HepG2 (cell line): ENCODE results near the gene TRIM31. TPM values are rescaled to one million over a fixed set of nuclear protein-coding genes. Genes with fewer than 3 reads are reported as not detected.

ENCODE experiments used
- CREM ChIP-seq, 2 experiments: sonication (generic) in 1 of 2; formaldehyde crosslinking in 1 of 2; IDR thresholded peaks; 2 replicates each; pipeline versions ENCODE4 v1.4.0 to v1.6.1; 2016 to 2020; ENCODE audit warnings: antibody characterized with exemption in 1 of 2, mild to moderate bottlenecking in 1 of 2, missing genetic modification reagents in 1 of 2
- ETV6 ChIP-seq: sonication (generic); formaldehyde crosslinking; conservative IDR thresholded peaks from 2 replicates; pipeline ENCODE4 v1.4.0; 2020; ENCODE audit warnings: missing genetic modification reagents
- GABPB1 ChIP-seq: IDR thresholded peaks from 2 replicates; pipeline ENCODE4 v1.6.1; 2016; ENCODE audit warnings: mild to moderate bottlenecking, missing genetic modification reagents, moderate library complexity, missing compliant biosample characterization
- PCBP2 ChIP-seq: fragments of 200-400 bp; formaldehyde crosslinking; optimal IDR thresholded peaks from 2 replicates; pipeline ENCODE3; 2018; ENCODE audit warnings: low read length, low read depth; ENCODE audit not compliant: poor library complexity, severe bottlenecking
- PRPF4 ChIP-seq: fragments of 200-400 bp; formaldehyde crosslinking; IDR thresholded peaks from 2 replicates; pipeline ENCODE4 v1.6.1; 2016; ENCODE audit warnings: low read length, low read depth; ENCODE audit not compliant: poor library complexity, severe bottlenecking
- ZNF354B ChIP-seq: sonication (generic); formaldehyde crosslinking; IDR thresholded peaks from 2 replicates; pipeline ENCODE4 v1.8.0; 2022; ENCODE audit warnings: mild to moderate bottlenecking, missing genetic modification reagents
- ZNF543 ChIP-seq: sonication (generic); formaldehyde crosslinking; IDR thresholded peaks from 2 replicates; pipeline ENCODE4 v1.4.0; 2020; ENCODE audit warnings: mild to moderate bottlenecking, missing genetic modification reagents
- ZNF839 ChIP-seq: sonication (generic); formaldehyde crosslinking; IDR thresholded peaks from 2 replicates; pipeline ENCODE4 v1.4.0; 2020; ENCODE audit warnings: missing genetic modification reagents, mild to moderate bottlenecking, borderline replicate concordance
- ZSCAN29 ChIP-seq: sonication (generic); formaldehyde crosslinking; conservative IDR thresholded peaks from 2 replicates; pipeline ENCODE4 v1.4.0; 2020; ENCODE audit warnings: mild to moderate bottlenecking, missing genetic modification reagents
- polyA plus RNA-seq, 8 experiments: library from polyadenylated mRNA; depleted of rRNA in 3 of 8; stranded (reverse) in 7 of 8; unstranded in 1 of 8; fragments of >200 nt; fragmentation: Illumina TruSeq in 4 of 8; extraction: Trizol in 4 of 8; gene quantifications; 2 replicates each; pipeline versions ENCODE4 v1.2.1 to v1.2.3, GENCODE V29; 2011 to 2016; ENCODE audit warnings: low read depth in 4 of 8, missing spikeins in 1 of 8, mixed read lengths in 1 of 8; ENCODE audit not compliant: insufficient read depth in 1 of 8
- total RNA-seq, 5 experiments: library from RNA; depleted of rRNA; stranded (reverse); fragments of >200 nt; fragmentation: Illumina TruSeq; extraction: Trizol; gene quantifications; 2 replicates each; pipeline ENCODE4 v1.2.3, GENCODE V29; 2016; ENCODE audit warnings: low read depth in 1 of 5
- TF ChIP-seq, protein P1 (sequence below): sonication (generic); formaldehyde crosslinking; IDR thresholded peaks from 2 replicates; pipeline ENCODE4 v1.9.0; 2021; ENCODE audit warnings: mild to moderate bottlenecking, missing genetic modification reagents
- TF ChIP-seq, protein P2 (sequence below): sonication (generic); formaldehyde crosslinking; IDR thresholded peaks from 2 replicates; pipeline ENCODE4 v1.4.0; 2020; ENCODE audit warnings: missing genetic modification reagents
- TF ChIP-seq, protein P3 (sequence below): sonication (generic); formaldehyde crosslinking; IDR thresholded peaks from 2 replicates; pipeline ENCODE4 v1.4.0; 2020; ENCODE audit warnings: missing genetic modification reagents
- TF ChIP-seq, protein P4 (sequence below): sonication (generic); formaldehyde crosslinking; IDR thresholded peaks from 2 replicates; pipeline ENCODE4 v1.8.1; 2022; ENCODE audit warnings: mild to moderate bottlenecking, missing genetic modification reagents

TRIM31 gene
- total and polyA plus RNA-seq, 2 of the 13 experiments (the other 11 are each of a cell fraction or from before 2014, with no cell fraction given) = 0.13 to 0.51 TPM

DNA sequence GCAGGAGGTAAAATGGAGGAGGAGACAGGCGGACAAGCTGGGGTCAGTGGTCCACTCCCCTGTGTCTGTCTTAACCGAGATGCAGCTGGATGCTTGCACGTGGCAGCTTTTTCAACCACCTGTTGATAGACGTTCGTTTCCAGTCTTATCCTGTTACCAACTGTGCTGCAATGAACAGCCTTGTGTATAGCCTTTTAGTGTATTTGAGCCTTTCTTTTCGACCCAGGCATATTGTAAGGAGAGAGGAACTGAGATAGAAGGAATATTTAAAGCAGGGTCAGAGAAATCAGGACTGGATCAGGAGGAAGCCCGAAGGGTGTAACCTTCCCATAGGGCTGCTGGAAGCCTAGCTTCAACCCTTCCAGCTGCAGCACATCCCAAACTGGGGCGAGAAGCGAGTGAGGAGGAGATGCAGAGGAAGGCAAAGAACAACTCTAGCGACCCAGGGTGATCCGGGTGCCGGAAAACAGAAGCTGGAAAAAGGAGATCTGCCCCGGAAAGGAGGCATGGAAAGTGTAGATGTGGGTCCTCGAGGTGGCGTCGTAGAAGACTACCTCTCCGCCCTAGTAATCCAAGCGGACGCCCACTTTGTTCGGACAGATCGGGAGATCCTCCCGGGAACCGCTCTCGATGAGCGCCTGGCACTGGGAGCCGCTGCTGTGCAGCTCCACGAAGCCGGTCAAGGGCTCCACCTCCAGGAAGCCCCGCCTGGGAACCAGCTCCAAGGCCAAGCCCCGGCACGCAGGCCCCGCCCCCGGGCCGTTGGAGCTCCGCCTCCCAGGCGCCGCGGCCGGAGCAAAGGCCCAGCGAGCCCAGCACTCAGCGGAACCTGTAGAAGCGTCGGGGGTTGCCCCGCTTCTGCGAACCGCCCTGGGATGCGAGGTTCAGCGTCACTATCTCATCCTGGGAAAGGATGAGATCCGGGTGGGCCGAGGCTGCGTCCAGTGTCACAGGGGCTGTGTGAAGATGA is 11.2 kb downstream of the TRIM31 start (continued):
- TF ChIP-seq, protein P1, sequence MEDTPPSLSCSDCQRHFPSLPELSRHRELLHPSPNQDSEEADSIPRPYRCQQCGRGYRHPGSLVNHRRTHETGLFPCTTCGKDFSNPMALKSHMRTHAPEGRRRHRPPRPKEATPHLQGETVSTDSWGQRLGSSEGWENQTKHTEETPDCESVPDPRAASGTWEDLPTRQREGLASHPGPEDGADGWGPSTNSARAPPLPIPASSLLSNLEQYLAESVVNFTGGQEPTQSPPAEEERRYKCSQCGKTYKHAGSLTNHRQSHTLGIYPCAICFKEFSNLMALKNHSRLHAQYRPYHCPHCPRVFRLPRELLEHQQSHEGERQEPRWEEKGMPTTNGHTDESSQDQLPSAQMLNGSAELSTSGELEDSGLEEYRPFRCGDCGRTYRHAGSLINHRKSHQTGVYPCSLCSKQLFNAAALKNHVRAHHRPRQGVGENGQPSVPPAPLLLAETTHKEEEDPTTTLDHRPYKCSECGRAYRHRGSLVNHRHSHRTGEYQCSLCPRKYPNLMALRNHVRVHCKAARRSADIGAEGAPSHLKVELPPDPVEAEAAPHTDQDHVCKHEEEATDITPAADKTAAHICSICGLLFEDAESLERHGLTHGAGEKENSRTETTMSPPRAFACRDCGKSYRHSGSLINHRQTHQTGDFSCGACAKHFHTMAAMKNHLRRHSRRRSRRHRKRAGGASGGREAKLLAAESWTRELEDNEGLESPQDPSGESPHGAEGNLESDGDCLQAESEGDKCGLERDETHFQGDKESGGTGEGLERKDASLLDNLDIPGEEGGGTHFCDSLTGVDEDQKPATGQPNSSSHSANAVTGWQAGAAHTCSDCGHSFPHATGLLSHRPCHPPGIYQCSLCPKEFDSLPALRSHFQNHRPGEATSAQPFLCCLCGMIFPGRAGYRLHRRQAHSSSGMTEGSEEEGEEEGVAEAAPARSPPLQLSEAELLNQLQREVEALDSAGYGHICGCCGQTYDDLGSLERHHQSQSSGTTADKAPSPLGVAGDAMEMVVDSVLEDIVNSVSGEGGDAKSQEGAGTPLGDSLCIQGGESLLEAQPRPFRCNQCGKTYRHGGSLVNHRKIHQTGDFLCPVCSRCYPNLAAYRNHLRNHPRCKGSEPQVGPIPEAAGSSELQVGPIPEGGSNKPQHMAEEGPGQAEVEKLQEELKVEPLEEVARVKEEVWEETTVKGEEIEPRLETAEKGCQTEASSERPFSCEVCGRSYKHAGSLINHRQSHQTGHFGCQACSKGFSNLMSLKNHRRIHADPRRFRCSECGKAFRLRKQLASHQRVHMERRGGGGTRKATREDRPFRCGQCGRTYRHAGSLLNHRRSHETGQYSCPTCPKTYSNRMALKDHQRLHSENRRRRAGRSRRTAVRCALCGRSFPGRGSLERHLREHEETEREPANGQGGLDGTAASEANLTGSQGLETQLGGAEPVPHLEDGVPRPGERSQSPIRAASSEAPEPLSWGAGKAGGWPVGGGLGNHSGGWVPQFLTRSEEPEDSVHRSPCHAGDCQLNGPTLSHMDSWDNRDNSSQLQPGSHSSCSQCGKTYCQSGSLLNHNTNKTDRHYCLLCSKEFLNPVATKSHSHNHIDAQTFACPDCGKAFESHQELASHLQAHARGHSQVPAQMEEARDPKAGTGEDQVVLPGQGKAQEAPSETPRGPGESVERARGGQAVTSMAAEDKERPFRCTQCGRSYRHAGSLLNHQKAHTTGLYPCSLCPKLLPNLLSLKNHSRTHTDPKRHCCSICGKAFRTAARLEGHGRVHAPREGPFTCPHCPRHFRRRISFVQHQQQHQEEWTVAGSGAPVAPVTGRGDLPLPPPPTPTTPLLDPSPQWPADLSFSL (CRISPR knock-in tag) = no peak; the same call in 1 of the 2 replicates
- TF ChIP-seq, protein P2, sequence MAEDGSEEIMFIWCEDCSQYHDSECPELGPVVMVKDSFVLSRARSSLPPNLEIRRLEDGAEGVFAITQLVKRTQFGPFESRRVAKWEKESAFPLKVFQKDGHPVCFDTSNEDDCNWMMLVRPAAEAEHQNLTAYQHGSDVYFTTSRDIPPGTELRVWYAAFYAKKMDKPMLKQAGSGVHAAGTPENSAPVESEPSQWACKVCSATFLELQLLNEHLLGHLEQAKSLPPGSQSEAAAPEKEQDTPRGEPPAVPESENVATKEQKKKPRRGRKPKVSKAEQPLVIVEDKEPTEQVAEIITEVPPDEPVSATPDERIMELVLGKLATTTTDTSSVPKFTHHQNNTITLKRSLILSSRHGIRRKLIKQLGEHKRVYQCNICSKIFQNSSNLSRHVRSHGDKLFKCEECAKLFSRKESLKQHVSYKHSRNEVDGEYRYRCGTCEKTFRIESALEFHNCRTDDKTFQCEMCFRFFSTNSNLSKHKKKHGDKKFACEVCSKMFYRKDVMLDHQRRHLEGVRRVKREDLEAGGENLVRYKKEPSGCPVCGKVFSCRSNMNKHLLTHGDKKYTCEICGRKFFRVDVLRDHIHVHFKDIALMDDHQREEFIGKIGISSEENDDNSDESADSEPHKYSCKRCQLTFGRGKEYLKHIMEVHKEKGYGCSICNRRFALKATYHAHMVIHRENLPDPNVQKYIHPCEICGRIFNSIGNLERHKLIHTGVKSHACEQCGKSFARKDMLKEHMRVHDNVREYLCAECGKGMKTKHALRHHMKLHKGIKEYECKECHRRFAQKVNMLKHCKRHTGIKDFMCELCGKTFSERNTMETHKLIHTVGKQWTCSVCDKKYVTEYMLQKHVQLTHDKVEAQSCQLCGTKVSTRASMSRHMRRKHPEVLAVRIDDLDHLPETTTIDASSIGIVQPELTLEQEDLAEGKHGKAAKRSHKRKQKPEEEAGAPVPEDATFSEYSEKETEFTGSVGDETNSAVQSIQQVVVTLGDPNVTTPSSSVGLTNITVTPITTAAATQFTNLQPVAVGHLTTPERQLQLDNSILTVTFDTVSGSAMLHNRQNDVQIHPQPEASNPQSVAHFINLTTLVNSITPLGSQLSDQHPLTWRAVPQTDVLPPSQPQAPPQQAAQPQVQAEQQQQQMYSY (CRISPR knock-in tag) = no peak; the same call in none of the 2 replicates
- TF ChIP-seq ZNF543 (CRISPR knock-in tag) (peak; percentile 75; the same call in 1 of the 2 replicates), CREM (IDR thresholded peaks at IDR 0.05) (no peak; the same call in 1 of the 2 replicates), CREM (CRISPR knock-in tag; IDR thresholded peaks at IDR 0.05) (no peak), ZSCAN29 (CRISPR knock-in tag) (peak; percentile 47; the same call in 1 of the 2 replicates), PRPF4 (no peak), ZNF354B (CRISPR knock-in tag) (no peak), ETV6 (CRISPR knock-in tag) (no peak; the same call in 1 of the 2 replicates), GABPB1 (CRISPR knock-in tag) (peak; percentile 83; the same call in 1 of the 2 replicates), PCBP2 (no peak), ZNF839 (CRISPR knock-in tag) (0 out of 2 replicates have a peak, but pooled peaks have one; percentile 22)
- TF ChIP-seq, protein P3, sequence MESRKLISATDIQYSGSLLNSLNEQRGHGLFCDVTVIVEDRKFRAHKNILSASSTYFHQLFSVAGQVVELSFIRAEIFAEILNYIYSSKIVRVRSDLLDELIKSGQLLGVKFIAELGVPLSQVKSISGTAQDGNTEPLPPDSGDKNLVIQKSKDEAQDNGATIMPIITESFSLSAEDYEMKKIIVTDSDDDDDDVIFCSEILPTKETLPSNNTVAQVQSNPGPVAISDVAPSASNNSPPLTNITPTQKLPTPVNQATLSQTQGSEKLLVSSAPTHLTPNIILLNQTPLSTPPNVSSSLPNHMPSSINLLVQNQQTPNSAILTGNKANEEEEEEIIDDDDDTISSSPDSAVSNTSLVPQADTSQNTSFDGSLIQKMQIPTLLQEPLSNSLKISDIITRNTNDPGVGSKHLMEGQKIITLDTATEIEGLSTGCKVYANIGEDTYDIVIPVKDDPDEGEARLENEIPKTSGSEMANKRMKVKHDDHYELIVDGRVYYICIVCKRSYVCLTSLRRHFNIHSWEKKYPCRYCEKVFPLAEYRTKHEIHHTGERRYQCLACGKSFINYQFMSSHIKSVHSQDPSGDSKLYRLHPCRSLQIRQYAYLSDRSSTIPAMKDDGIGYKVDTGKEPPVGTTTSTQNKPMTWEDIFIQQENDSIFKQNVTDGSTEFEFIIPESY (CRISPR knock-in tag) = 0 out of 2 replicates have a peak, but pooled peaks have one; percentile 41
- TF ChIP-seq, protein P4, sequence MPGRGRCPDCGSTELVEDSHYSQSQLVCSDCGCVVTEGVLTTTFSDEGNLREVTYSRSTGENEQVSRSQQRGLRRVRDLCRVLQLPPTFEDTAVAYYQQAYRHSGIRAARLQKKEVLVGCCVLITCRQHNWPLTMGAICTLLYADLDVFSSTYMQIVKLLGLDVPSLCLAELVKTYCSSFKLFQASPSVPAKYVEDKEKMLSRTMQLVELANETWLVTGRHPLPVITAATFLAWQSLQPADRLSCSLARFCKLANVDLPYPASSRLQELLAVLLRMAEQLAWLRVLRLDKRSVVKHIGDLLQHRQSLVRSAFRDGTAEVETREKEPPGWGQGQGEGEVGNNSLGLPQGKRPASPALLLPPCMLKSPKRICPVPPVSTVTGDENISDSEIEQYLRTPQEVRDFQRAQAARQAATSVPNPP (CRISPR knock-in tag) = no peak
